Activated CD4-positive, alpha-beta T cell treated with anti-CD3 and anti-CD28 coated beads for 4 hours (primary cell): Measurements from ENCODE around the gene KCNQ1.
A peak's percentile ranks its signal among the peaks of the same experiment; 100 is the strongest.

Source experiments
- DNase-seq, 2 donors: peaks; one replicate each; pipeline ENCODE4 v3.0.0-alpha.2; 2020

The KCNQ1 gene

DNA sequence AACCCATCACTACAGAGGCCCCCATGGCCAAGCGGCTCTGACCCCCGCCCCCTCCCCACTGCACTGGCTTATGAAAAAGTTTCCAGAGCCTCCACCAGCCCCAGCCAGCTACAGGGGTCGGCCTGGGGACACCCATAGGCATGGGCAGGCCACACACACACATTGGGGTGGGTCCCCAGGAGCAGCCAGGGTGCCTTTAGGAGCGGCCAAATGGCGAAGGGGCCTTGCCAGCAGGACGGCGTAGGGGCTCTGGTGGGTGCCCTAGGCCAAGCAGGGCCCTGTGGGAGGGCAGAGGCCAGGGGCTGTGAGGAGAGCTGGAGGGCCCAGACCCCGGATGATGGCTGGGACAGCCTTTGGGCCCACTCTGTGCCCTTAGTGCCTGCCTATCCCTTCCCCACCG lies 34.2 kb upstream of the KCNQ1 start:
- no peak for DNase-seq

GRCh38 chr11:2411446-2412305 lies 33.1 kb upstream of the KCNQ1 start:
- no peak for DNase-seq

DNA sequence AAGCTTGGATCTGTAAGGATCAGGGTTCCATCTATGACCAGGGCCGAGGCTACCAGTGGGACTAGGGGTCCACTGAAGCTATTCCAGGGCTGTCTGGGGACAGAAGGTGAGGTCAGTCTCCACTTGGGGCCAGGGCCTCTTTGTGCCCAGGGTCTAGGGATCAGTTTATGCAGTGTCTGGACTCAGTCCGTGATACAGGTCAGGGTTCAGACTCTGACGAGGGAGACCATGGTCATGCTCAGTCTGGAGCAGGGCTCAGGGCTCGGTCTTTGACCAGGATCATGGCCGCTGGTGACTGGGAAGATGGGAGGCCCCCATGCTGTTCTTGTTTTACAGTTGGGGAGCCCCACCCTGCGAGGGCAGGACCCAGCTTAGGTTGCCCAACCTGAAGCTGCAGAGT lies 32.5 kb upstream of the KCNQ1 start:
- no peak for DNase-seq

DNA sequence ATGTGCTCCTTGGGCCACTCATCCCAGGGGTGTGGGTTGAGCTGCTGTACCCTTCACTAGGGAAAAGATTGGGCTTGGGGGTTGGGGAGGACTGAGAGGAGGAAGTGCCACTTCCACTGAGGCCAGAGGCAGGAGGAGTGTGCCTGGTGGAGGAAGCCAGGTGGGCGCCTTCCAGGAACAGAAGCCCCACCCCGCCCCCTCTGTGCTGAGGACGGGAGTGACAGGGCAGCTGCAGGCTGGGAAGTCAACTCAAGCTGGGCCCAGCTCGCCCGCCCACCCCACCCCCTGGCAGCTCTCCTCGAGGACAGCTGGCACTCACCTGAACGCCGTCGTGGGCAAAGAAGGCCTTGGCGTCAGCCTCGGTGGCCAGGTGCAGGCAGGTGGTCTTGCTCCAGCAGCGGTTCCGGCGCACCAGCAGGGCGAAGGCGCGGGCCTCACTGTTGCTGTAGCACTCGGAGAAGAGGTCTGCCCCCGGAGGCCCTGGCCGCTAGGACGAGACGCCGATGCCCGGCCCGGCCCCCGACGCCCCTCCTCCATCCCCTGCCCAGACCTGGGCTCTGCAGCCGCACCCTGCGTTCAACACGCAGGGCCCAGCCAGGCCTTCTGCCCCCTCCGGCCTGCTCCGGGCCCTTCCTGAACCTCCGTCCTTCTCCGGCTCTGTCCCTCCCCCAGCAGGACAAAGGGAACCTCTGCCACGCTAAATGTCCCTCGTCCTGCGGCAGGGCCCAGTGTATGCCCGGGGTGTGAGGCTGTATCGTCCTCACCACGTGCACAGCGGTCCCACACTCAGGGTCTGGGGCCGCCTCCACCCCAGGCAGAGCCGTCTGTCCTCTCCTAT lies 30.8 kb upstream of the KCNQ1 start:
- DNase-seq, result no peak

DNA sequence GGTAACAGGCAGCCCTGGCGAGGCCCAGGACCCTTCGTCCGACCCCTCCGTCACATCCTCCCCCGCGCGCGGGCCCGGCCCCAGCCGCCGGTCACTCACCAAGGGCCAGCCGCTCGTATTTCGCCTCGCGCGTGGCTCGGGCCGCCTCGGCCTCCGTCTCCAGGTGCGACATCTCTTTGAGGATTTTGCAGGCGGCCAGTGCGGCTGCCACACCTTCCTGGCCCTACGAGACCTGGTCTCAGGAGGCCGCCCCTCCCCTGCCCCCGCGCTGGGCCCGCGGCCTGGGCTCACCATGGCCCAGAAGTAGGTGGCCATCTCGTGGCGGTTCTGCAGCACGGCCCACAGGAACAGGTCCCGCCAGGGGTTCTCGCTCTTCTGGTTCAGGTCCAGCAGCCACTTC lies 30.2 kb upstream of the KCNQ1 start:
- DNase-seq, result no peak

GRCh38 chr11:2415171-2415570 lies 29.6 kb upstream of the KCNQ1 start:
- no peak for DNase-seq

DNA sequence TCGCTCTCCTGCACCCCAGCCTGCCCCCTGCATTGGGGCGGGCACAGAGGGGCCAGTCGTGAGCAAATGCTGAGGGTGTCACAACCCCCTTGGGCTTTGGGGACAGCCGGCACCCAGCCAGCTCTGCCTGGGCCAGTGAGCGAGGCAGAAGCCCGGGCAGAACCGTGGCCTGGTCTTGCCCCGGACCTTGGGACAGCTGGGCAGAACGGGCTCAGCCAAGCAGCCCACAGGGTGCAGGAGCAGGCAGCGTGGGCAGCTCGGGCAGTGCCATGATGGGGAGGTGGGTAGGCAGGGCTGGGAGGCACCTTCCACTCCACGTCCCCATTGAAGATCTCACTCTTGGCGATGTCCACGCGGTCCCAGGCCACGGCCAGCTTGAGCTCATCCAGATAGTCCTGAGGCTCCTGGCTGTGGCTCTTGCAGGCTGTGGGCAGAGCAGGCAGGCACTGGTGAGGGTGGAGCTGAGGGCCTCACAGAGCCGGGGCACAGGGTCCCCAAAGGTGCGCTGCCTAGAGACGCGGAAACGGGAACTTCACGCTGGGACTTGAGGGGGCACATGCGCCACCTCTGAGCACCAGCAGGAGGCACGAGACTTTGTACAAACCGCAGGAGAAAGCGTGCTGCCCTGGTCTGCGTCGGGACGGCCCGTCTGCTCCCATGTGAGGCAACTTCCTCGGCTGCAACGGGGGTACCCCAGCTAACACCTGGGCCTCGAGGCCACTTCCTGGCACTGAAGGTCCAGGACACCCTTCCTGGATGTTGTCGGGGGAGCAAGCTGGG lies 29.0 kb upstream of the KCNQ1 start:
- DNase-seq, result no peak

DNA sequence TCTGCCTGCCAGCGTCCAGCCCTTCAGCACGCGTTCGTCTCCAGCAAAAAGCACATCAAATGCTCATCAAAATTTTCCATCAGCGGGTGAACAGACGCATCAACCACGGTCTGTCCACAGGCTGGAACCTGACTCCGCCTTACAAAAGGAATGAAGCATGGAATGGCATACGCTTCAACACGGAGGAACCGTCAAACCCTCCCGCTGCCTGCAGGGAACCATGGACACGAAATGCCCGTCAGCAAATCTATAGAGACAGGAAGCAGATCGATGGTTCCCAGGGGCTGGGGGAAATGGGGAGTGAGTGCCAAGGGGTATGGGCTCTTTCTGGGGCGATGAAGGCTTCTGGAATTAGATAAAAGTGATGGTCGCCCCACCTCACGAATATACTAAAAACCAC lies 28.0 kb upstream of the KCNQ1 start:
- no peak for DNase-seq

- no peak for DNase-seq
These were observed 26.7 kb upstream of the KCNQ1 start for GRCh38 chr11:2417856-2418692.

GRCh38 chr11:2418693-2419360 lies 26.0 kb upstream of the KCNQ1 start:
- no peak for DNase-seq

DNA sequence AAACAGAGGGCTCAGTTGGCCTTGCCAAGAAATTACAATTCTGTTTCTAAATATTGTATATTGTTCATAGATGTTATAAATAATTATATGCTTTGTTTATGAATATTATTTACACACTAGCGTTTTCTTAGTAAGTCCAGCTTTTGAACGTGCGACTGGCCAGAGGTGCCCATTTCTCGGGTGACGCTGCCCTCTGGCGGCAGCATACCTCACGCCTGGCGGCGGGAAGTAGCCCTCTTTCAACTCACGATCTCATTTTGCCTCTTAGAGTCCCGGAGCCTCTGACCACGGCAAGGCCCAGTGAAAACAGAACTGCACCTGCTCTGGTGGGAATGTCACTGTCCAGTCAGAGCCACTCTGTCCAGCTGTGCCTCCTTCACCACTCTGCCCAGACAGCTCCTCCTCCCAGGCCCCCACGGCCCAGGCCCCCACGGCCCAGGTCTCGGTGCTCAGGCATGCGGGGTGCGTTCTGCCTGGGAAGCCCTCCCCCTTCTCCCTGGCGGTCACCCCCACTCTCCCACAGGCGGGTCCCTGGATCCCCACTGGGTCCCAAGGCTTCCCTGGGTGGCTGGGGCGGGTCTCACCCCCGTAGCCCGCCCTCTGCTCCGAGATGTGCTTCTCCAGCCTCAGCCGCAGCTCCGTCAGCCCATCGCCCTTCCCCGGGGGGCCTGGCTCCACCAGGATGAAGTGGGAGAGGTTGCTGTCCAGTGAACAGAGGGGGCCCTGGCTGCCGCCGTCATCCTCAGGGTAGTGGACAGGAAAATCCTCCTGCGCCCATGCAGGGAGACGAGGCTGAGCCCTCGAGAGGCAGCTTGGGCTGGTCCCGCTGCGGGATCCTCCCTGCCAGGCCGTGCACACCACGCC lies 24.9 kb upstream of the KCNQ1 start:
- peak; percentile 46 to 57 for DNase-seq

- peak; percentile 69 to 72 for DNase-seq
These were observed 24.1 kb upstream of the KCNQ1 start for GRCh38 chr11:2420502-2421225.

DNA sequence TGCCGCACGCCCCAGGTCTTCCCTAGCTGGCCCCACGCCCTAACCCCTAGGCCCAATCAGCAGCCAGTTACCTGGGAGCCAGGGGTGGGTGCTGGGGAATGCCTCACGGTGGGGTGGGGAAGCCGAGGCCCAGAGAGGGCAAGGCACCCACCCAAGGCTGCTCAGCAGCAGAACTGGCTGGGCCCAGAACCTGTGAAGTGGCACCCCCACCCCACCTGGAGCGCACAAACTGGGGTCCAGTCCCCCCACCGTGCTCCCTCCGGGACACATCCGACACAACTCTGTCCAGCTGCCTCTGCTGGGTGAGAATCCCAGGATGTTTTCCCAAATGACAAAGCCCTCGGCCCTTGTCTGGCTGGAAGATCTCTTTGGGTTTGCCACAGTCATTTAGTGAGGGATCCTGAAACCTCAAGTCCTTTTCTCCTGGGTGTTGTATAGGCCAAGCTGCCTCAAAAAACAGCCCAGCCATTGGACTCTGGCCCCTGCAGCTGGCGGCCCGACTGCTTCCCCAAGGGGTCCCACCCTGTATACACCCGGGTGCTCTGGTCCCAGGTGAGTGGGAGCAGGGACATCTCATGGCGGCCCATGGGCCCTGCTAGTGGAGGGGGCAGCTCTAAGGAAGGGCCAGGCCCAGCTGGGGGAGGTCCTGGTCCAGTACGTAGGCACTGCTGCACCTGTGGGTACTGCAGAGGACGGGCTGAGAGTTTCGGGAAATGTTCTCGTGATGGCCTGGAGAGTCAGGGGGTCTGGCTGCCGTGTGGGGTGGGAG lies 23.4 kb upstream of the KCNQ1 start:
- DNase-seq, result no peak

DNA sequence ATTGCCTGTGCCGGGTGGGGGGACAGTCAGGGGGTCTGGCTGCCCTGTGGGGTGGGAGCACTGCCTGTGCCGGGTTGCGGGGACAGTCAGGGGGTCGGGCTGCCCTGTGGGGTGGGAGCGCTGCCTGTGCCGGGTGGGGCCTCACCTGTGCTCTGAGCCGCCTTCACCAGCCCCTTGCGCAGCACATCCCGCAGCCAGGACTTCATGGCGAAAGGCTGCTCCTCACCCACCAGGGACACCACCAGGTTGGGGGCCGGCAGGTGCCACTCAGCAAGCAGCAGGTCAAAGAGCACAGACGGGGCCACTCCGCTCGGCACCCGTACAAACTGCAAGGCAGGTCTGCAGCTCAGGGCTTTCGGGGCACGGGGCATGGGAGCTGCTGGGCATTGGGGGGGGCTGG lies 22.8 kb upstream of the KCNQ1 start:
- DNase-seq, result no peak

DNA sequence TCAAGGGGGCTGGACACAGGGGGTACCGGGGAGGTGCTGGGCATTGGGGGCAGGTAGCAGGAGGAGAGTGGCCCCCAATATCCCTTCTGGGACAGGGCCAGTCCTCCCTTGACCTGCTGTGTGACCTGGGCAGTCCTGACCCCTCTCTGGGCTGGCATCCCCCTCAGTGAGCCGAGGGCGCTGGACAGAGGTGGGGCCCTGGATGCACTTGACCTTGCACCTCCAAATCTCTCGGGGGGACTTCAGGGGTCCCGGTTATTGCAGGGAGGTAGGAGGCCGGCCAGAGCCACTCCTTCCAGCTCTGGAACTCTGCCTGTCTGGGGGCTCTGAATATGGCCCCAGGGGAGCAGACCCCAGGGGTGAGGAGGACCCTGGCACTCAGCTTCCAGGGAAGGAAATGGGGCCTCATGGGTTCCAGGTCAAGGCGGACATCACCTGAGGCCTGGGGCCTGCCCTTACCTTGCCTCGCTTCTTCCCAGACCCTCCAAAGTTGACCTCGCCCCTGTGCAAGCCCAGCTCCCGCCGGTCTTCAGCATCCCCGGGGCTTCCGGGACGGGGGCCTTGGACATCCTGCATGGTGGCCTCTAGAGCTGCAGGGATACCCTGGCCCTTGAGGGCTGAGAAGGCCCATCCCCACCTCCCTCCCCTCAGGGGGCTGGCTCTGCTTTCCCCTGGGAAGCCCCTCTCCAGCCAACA lies 22.2 kb upstream of the KCNQ1 start:
- DNase-seq, result no peak

- no peak for DNase-seq
These were observed 21.4 kb upstream of the KCNQ1 start for GRCh38 chr11:2423157-2424025.

DNA sequence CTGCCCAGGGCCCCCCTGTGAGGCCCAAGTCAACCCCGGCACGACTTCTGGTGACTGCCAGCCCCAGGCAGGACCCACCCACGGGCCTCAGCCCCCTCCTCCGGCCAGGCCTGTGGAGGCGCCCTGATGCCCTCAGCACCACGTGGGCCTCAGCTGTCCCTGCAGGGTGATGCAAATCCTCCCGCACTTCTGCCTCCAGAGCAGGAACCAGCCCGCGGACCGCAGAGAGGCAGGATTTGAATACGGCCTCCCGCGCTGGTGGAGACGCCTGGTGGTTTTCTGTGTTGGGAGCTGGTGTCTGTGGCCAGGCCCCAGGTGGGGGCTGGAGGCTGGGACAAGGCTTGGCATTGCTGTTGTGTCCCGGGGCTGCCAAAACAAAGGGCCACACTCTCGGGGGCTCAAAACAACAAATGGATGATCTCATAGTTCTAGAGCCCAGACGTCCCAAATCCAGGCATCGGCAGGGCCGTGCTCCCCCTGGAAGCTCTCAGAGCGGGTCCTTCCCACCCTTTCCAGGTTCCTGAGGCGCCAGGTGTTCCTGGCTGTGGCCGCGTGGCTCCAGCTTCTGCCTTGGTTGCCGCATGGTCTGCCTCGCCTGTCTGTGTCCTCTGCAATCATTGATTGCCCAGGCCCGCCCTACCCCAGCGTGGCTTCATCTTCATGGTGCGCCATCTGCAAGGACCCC lies 19.9 kb upstream of the KCNQ1 start:
- DNase-seq, result no peak
